K562 (cell line): ENCODE measurements around the gene ICAM3. TPM values are rescaled to one million over a fixed set of nuclear protein-coding genes. Genes with fewer than 3 reads are reported as not detected.

Experiments
- BCLAF1 ChIP-seq, 2 experiments: fragments of 450-650 bp in 1 of 2; IDR thresholded peaks; 2 replicates each; pipeline ENCODE4 v1.6.1; 2011 to 2017; ENCODE audit warnings: low read depth in 2 of 2, antibody characterized with exemption in 1 of 2, borderline replicate concordance in 1 of 2, low read length in 1 of 2, mild to moderate bottlenecking in 1 of 2, mixed read lengths in 1 of 2; ENCODE audit not compliant: control insufficient read depth in 1 of 2
- C11orf30 ChIP-seq: fragments of 450-650 bp; IDR thresholded peaks from 2 replicates; pipeline ENCODE4 v1.6.1; 2016; ENCODE audit warnings: low read depth, mild to moderate bottlenecking
- CREB5 ChIP-seq: fragments of 250-450 bp; sonication (Bioruptor Pico); IDR thresholded peaks from 2 replicates; pipeline ENCODE4 v1.5.0; 2020; ENCODE audit warnings: mild to moderate bottlenecking
- DACH1 ChIP-seq: fragments of 450-650 bp; IDR thresholded peaks from 2 replicates; pipeline ENCODE4 v1.6.1; 2018; ENCODE audit not compliant: partially characterized antibody
- DDX20 ChIP-seq: fragments of 450-650 bp; IDR thresholded peaks from 2 replicates; pipeline ENCODE4 v1.6.1; 2016; ENCODE audit warnings: missing genetic modification characterization, low read depth, mild to moderate bottlenecking, missing compliant biosample characterization, moderate library complexity
- HDAC8 ChIP-seq: fragments of 450-650 bp; IDR thresholded peaks from 2 replicates; pipeline ENCODE4 v1.6.1; 2016; ENCODE audit warnings: mild to moderate bottlenecking, missing genetic modification characterization, moderate library complexity, missing compliant biosample characterization
- KLF16 ChIP-seq: IDR thresholded peaks from 2 replicates; pipeline ENCODE4 v1.6.1; 2016; ENCODE audit warnings: antibody characterized with exemption
- MEF2A ChIP-seq: IDR thresholded peaks from 2 replicates; pipeline ENCODE4 v1.6.1; 2011; ENCODE audit warnings: low read depth, mild to moderate bottlenecking, low read length, moderate library complexity; ENCODE audit not compliant: control insufficient read depth
- PML ChIP-seq: IDR thresholded peaks from 2 replicates; pipeline ENCODE4 v1.6.1; 2012; ENCODE audit warnings: low read length, inconsistent platforms
- PYGO2 ChIP-seq: fragments of 450-650 bp; IDR thresholded peaks from 2 replicates; pipeline ENCODE4 v1.6.1; 2016; ENCODE audit warnings: mild to moderate bottlenecking, missing genetic modification characterization, moderate library complexity, missing compliant biosample characterization
- RBM22 ChIP-seq: fragments of 200-400 bp; formaldehyde crosslinking; IDR thresholded peaks from 2 replicates; pipeline ENCODE4 v1.6.1; 2018; ENCODE audit warnings: low read length, low read depth; ENCODE audit not compliant: poor library complexity, severe bottlenecking
- RBM39 ChIP-seq: fragments of 200-400 bp; formaldehyde crosslinking; optimal IDR thresholded peaks from 2 replicates; pipeline ENCODE3; 2018; ENCODE audit warnings: low read depth, low read length
- SAFB2 ChIP-seq: fragments of 200-400 bp; formaldehyde crosslinking; IDR thresholded peaks from 2 replicates; pipeline ENCODE4 v1.6.1; 2018; ENCODE audit warnings: borderline replicate concordance, low read length, low read depth, moderate library complexity; ENCODE audit not compliant: severe bottlenecking
- SP2 ChIP-seq: IDR thresholded peaks from 2 replicates; pipeline ENCODE4 v1.6.1; 2011; ENCODE audit warnings: mild to moderate bottlenecking, low read depth, low read length, moderate library complexity; ENCODE audit not compliant: poor library complexity, severe bottlenecking; ENCODE audit errors: extremely low read depth
- TCF15 ChIP-seq: fragments of 250-450 bp; sonication (Bioruptor Pico); IDR thresholded peaks from 2 replicates; pipeline ENCODE4 v1.8.0; 2022; ENCODE audit warnings: moderate library complexity, mild to moderate bottlenecking, inconsistent platforms
- ZBTB26 ChIP-seq: fragments of 450-650 bp; formaldehyde crosslinking; IDR thresholded peaks from 2 replicates; pipeline ENCODE4 v1.4.0; 2022; ENCODE audit warnings: missing genetic modification characterization
- ZBTB8A ChIP-seq: fragments of 450-650 bp; IDR thresholded peaks from 2 replicates; pipeline ENCODE4 v1.6.1; 2018; ENCODE audit warnings: mild to moderate bottlenecking, moderate library complexity; ENCODE audit not compliant: partially characterized antibody
- ZNF12 ChIP-seq: sonication (generic); formaldehyde crosslinking; IDR thresholded peaks from 2 replicates; pipeline ENCODE4 v1.4.0; 2020; ENCODE audit warnings: mild to moderate bottlenecking, missing genetic modification reagents
- ZNF124 ChIP-seq: sonication (generic); formaldehyde crosslinking; IDR thresholded peaks from 2 replicates; pipeline ENCODE4 v1.8.1; 2022; ENCODE audit warnings: missing genetic modification reagents
- ZNF780A ChIP-seq: fragments of 250-450 bp; sonication (Bioruptor Pico); IDR thresholded peaks from 2 replicates; pipeline ENCODE4 v1.5.0; 2021; ENCODE audit warnings: mild to moderate bottlenecking
- ZSCAN29 ChIP-seq: fragments of 450-650 bp; IDR thresholded peaks from 2 replicates; pipeline ENCODE4 v1.6.1; 2017
- polyA plus RNA-seq, 8 experiments: library from polyadenylated mRNA; depleted of rRNA in 4 of 8; stranded (reverse) in 5 of 8; unstranded in 3 of 8; fragments of >200 nt; fragmentation: Nextera tagmentation in 2 of 8; fragmentation: Illumina TruSeq in 1 of 8; extraction: Ambion mirVana in 2 of 8; extraction: Trizol in 1 of 8; gene quantifications; 2 replicates each; pipeline versions ENCODE4 v1.2.1 to v1.2.3, GENCODE V29; 2011 to 2014; ENCODE audit warnings: inconsistent platforms in 1 of 8, missing spikeins in 1 of 8
- total RNA-seq, 7 experiments: library from RNA; depleted of rRNA in 6 of 7; stranded (reverse); fragments of >200 nt in 6 of 7; fragmentation: Illumina TruSeq in 2 of 7; extraction: Trizol in 2 of 7; gene quantifications; 2 replicates each; pipeline versions ENCODE4 v1.2.1 to v1.2.3, GENCODE V29; 2011 to 2021; ENCODE audit warnings: low replicate concordance in 1 of 7
- TF ChIP-seq, protein P1 (sequence below): fragments of 250-450 bp; sonication (Bioruptor Pico); IDR thresholded peaks from 2 replicates; pipeline ENCODE4 v1.4.0; 2020

The ICAM3 gene
- total and polyA plus RNA-seq, 9 of the 15 experiments (the other 6 are each of a cell fraction or from before 2014, with no cell fraction given): 6.5 to 39.5 (median 24.2) TPM

DNA sequence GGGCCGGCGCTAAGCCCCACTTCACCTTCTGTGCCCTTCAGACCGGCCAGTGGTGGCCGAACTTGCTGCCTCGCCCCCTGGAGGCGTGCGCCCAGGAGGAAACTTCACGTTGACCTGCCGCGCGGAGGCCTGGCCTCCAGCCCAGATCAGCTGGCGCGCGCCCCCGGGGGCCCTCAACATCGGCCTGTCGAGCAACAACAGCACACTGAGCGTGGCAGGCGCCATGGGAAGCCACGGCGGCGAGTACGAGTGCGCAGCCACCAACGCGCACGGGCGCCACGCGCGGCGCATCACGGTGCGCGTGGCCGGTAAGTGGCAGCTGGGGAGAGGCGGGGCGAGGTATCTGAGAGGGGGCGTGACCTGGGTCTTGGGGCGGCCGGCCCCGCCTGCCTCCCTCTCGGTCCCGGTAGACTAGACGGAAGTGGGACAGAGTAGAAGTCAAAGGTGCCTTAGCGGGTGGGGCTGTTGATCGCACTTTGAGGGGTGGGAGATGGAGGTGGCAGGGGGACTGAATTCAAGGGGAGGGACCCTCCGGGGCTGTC, 44.0 kb downstream of the ICAM3 start (continued):
- TF ChIP-seq C11orf30 (no peak), ZSCAN29 (no peak), PYGO2 (tag) (no peak), DACH1 (no peak), DDX20 (tag) (no peak), HDAC8 (tag) (no peak), SAFB2 (no peak), CREB5 (CRISPR knock-in tag) (no peak), KLF16 (no peak), BCLAF1 (IDR thresholded peaks at IDR 0.05; ENCODE audit: borderline replicate concordance in 1 of 2, control insufficient read depth in 1 of 2, low read depth in 2 of 2, low read length in 1 of 2) (no peak), ZNF12 (CRISPR knock-in tag) (no peak), SP2 (no peak), RBM39 (no peak), ZBTB26 (no peak), ZBTB8A (no peak), PML (no peak), ZNF780A (CRISPR knock-in tag) (no peak), TCF15 (CRISPR knock-in tag) (no peak), MEF2A (no peak), RBM22 (peak; percentile 67), ZNF124 (CRISPR knock-in tag) (no peak)
- TF ChIP-seq, protein P1, sequence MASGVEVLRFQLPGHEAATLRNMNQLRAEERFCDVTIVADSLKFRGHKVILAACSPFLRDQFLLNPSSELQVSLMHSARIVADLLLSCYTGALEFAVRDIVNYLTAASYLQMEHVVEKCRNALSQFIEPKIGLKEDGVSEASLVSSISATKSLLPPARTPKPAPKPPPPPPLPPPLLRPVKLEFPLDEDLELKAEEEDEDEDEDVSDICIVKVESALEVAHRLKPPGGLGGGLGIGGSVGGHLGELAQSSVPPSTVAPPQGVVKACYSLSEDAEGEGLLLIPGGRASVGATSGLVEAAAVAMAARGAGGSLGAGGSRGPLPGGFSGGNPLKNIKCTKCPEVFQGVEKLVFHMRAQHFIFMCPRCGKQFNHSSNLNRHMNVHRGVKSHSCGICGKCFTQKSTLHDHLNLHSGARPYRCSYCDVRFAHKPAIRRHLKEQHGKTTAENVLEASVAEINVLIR (CRISPR knock-in tag): no peak
